Measurements from ENCODE around the gene TDRD9.
"Not testable (repeated sequence)": the region's sequence is repeated elsewhere in the genome, so short reads cannot be mapped to it uniquely, and the experiment has no call there.

The TDRD9 gene

GRCh38 chr14:103887557-103888115 lies 40.6 kb upstream of the TDRD9 start:
- H3K36me3 Mint-ChIP-seq, result no peaks in the 10 kb centered on the region
- H3K27ac Mint-ChIP-seq, result no peak overlapping the region
- H3K4me3 Mint-ChIP-seq, result no peak overlapping the region
- H3K4me1 Mint-ChIP-seq (ENCODE audit: low read depth), result no peaks in the 10 kb centered on the region
- no peaks in the 10 kb centered on the region for H3K27me3 Mint-ChIP-seq
- H3K9me3 Mint-ChIP-seq (ENCODE audit: low read depth), result no peaks in the 10 kb centered on the region

- not testable (repeated sequence) for H3K27ac Mint-ChIP-seq, H3K36me3 Mint-ChIP-seq, H3K27me3 Mint-ChIP-seq
Observed at GRCh38 chr14:103889002-103889312, 39.3 kb upstream of the TDRD9 start.

GRCh38 chr14:103889313-103890051 lies 38.8 kb upstream of the TDRD9 start:
- no peaks in the 10 kb centered on the region for H3K36me3 Mint-ChIP-seq
- H3K27ac Mint-ChIP-seq, result no peak overlapping the region
- H3K4me1 Mint-ChIP-seq (ENCODE audit: low read depth), result no peaks in the 10 kb centered on the region
- H3K27me3 Mint-ChIP-seq, result no peaks in the 10 kb centered on the region
- H3K4me3 Mint-ChIP-seq, result no peak overlapping the region
- H3K9me3 Mint-ChIP-seq (ENCODE audit: low read depth), result no peaks in the 10 kb centered on the region

More at GRCh38 chr14:103889002-103889312, 39.3 kb upstream of the TDRD9 start:
- H3K4me1 Mint-ChIP-seq (ENCODE audit: low read depth); H3K9me3 Mint-ChIP-seq (ENCODE audit: low read depth); H3K4me3 Mint-ChIP-seq: not testable (repeated sequence)

GRCh38 chr14:103890052-103890371 lies 38.2 kb upstream of the TDRD9 start:
- no peaks in the 10 kb centered on the region for H3K36me3 Mint-ChIP-seq
- no peaks in the 10 kb centered on the region for H3K9me3 Mint-ChIP-seq (ENCODE audit: low read depth)
- no peak overlapping the region for H3K4me3 Mint-ChIP-seq
- H3K27ac Mint-ChIP-seq, result no peak overlapping the region
- no peaks in the 10 kb centered on the region for H3K27me3 Mint-ChIP-seq
- H3K4me1 Mint-ChIP-seq (ENCODE audit: low read depth), result no peaks in the 10 kb centered on the region

GRCh38 chr14:103890821-103891666 lies 37.2 kb upstream of the TDRD9 start:
- Mint-ChIP-seq H3K36me3 (no peaks in the 10 kb centered on the region), H3K9me3 (ENCODE audit: low read depth) (no peaks in the 10 kb centered on the region), H3K27me3 (no peaks in the 10 kb centered on the region), H3K4me1 (ENCODE audit: low read depth) (no peaks in the 10 kb centered on the region), H3K27ac (no peak overlapping the region), H3K4me3 (no peak overlapping the region)

- H3K36me3 Mint-ChIP-seq, result no peaks in the 10 kb centered on the region
- H3K4me1 Mint-ChIP-seq (ENCODE audit: low read depth), result no peaks in the 10 kb centered on the region
- no peak overlapping the region for H3K27ac Mint-ChIP-seq
- H3K4me3 Mint-ChIP-seq, result no peak overlapping the region
- H3K27me3 Mint-ChIP-seq, result no peaks in the 10 kb centered on the region
- H3K9me3 Mint-ChIP-seq (ENCODE audit: low read depth), result no peaks in the 10 kb centered on the region
Observed at GRCh38 chr14:103891667-103892215, 36.5 kb upstream of the TDRD9 start.

GRCh38 chr14:103892247-103892646 lies 36.0 kb upstream of the TDRD9 start:
- Mint-ChIP-seq H3K36me3 (no peaks in the 10 kb centered on the region), H3K27me3 (no peaks in the 10 kb centered on the region), H3K9me3 (ENCODE audit: low read depth) (no peaks in the 10 kb centered on the region), H3K27ac (no peak overlapping the region), H3K4me3 (no peak overlapping the region), H3K4me1 (ENCODE audit: low read depth) (no peaks in the 10 kb centered on the region)

- no peaks in the 10 kb centered on the region for H3K36me3 Mint-ChIP-seq
- H3K9me3 Mint-ChIP-seq (ENCODE audit: low read depth), result no peaks in the 10 kb centered on the region
- H3K4me1 Mint-ChIP-seq (ENCODE audit: low read depth), result no peaks in the 10 kb centered on the region
- no peak overlapping the region for H3K27ac Mint-ChIP-seq
- no peak overlapping the region for H3K4me3 Mint-ChIP-seq
- no peaks in the 10 kb centered on the region for H3K27me3 Mint-ChIP-seq
Observed at GRCh38 chr14:103894034-103894722, 34.1 kb upstream of the TDRD9 start.

GRCh38 chr14:103894723-103895059 lies 33.6 kb upstream of the TDRD9 start:
- no peaks in the 10 kb centered on the region for H3K9me3 Mint-ChIP-seq (ENCODE audit: low read depth)
- H3K36me3 Mint-ChIP-seq, result no peaks in the 10 kb centered on the region
- no peaks in the 10 kb centered on the region for H3K4me1 Mint-ChIP-seq (ENCODE audit: low read depth)
- H3K4me3 Mint-ChIP-seq, result no peak overlapping the region
- H3K27ac Mint-ChIP-seq, result no peak overlapping the region
- no peaks in the 10 kb centered on the region for H3K27me3 Mint-ChIP-seq

- Mint-ChIP-seq H3K27me3 (no peaks in the 10 kb centered on the region), H3K27ac (no peak overlapping the region), H3K36me3 (no peaks in the 10 kb centered on the region), H3K4me1 (ENCODE audit: low read depth) (peaks cover 3% of the 10 kb centered on the region), H3K9me3 (ENCODE audit: low read depth) (no peaks in the 10 kb centered on the region), H3K4me3 (no peak overlapping the region)
Observed at GRCh38 chr14:103896578-103896977, 31.7 kb upstream of the TDRD9 start.

GRCh38 chr14:103897075-103897947 lies 30.9 kb upstream of the TDRD9 start:
- no peak overlapping the region for H3K27ac Mint-ChIP-seq
- peaks cover 3% of the 10 kb centered on the region for H3K4me1 Mint-ChIP-seq (ENCODE audit: low read depth)
- H3K4me3 Mint-ChIP-seq, result no peak overlapping the region
- no peaks in the 10 kb centered on the region for H3K36me3 Mint-ChIP-seq
- H3K9me3 Mint-ChIP-seq (ENCODE audit: low read depth), result no peaks in the 10 kb centered on the region
- H3K27me3 Mint-ChIP-seq, result no peaks in the 10 kb centered on the region

- no peaks in the 10 kb centered on the region for H3K9me3 Mint-ChIP-seq (ENCODE audit: low read depth)
- no peak overlapping the region for H3K27ac Mint-ChIP-seq
- H3K4me3 Mint-ChIP-seq, result no peak overlapping the region
- H3K27me3 Mint-ChIP-seq, result no peaks in the 10 kb centered on the region
- peaks cover 3% of the 10 kb centered on the region for H3K4me1 Mint-ChIP-seq (ENCODE audit: low read depth)
- H3K36me3 Mint-ChIP-seq, result no peaks in the 10 kb centered on the region
Observed at GRCh38 chr14:103898204-103898603, 30.1 kb upstream of the TDRD9 start.

- H3K4me1 Mint-ChIP-seq (ENCODE audit: low read depth), result peaks cover 3% of the 10 kb centered on the region
- no peak overlapping the region for H3K4me3 Mint-ChIP-seq
- H3K27me3 Mint-ChIP-seq, result no peaks in the 10 kb centered on the region
- H3K36me3 Mint-ChIP-seq, result no peaks in the 10 kb centered on the region
- no peak overlapping the region for H3K27ac Mint-ChIP-seq
- no peaks in the 10 kb centered on the region for H3K9me3 Mint-ChIP-seq (ENCODE audit: low read depth)
Observed at GRCh38 chr14:103898711-103899110, 29.5 kb upstream of the TDRD9 start.

GRCh38 chr14:103899316-103899715 lies 28.9 kb upstream of the TDRD9 start:
- peaks cover 3% of the 10 kb centered on the region for H3K4me1 Mint-ChIP-seq (ENCODE audit: low read depth)
- no peak overlapping the region for H3K4me3 Mint-ChIP-seq
- H3K27ac Mint-ChIP-seq, result no peak overlapping the region
- H3K36me3 Mint-ChIP-seq, result no peaks in the 10 kb centered on the region
- no peaks in the 10 kb centered on the region for H3K9me3 Mint-ChIP-seq (ENCODE audit: low read depth)
- no peaks in the 10 kb centered on the region for H3K27me3 Mint-ChIP-seq
